ENCODE measurements around the gene PPP2CA. TPM values are rescaled to one million over a fixed set of nuclear protein-coding genes. Genes with fewer than 3 reads are reported as not detected.
A peak's percentile ranks its signal among the peaks of the same experiment; 100 is the strongest.

The PPP2CA gene
- total RNA-seq, 2 donors from 2014 or later, result 45.9 to 194 TPM

GRCh38 chr5:134249469-134250379, 23.9 kb upstream of the PPP2CA start:
- Histone ChIP-seq H3K9me3 (no peaks in the 10 kb centered on the region), H3K36me3 (replicated peaks in 1 of 2; ENCODE audit: insufficient read depth in 1 of 2, low read depth in 2 of 2) (no peaks in the 10 kb centered on the region), H3K27ac (no peak overlapping the region), H3K4me1 (no peaks in the 10 kb centered on the region), H3K4me3 (no peak overlapping the region), H3K27me3 (no peaks in the 10 kb centered on the region)
- no peak for ATAC-seq
- peak in 2 of 4 donors; percentile 5 to 61 for DNase-seq
- 79 to 81% methylated on average over 15 of the region's 15 CpGs for WGBS, 2 donors
- TF ChIP-seq POLR2A (IDR thresholded peaks at IDR 0.05) (no peak), CTCF (IDR thresholded peaks at IDR 0.05) (no peak)
- intact Hi-C loops (cut with DNase I), result no loop called here

DNA sequence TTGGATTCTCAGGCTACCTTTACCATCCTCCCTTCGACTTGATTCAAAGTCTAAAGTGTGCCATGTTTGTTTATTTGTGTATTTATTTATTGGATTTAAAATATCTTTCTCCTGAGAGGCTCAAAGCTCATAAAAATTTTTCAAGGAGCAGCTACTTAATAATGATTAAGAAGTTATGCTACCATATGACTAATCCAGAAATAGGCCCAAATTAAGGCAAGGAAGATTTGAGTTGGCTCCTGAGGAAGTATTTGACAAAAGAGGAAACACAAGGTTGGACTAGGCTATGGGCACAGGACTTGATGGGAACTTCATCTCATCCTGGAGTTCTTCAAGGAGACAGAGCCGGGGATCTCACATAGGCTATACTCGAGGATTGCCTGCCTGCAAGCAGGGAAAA, 22.4 kb upstream of the PPP2CA start:
- no peak overlapping the region for H3K27ac ChIP-seq
- ATAC-seq, result no peak
- no peaks in the 10 kb centered on the region for H3K27me3 ChIP-seq
- H3K4me3 ChIP-seq, result no peak overlapping the region
- H3K9me3 ChIP-seq, result no peaks in the 10 kb centered on the region
- intact Hi-C loops (cut with DNase I), result no loop called here
- H3K36me3 ChIP-seq (replicated peaks in 1 of 2; ENCODE audit: insufficient read depth in 1 of 2, low read depth in 2 of 2), result no peaks in the 10 kb centered on the region
- 68 to 72% methylated on average over 3 of the region's 3 CpGs for WGBS, 2 donors
- no peaks in the 10 kb centered on the region for H3K4me1 ChIP-seq
- no peak for TF ChIP-seq CTCF (IDR thresholded peaks at IDR 0.05)
- no peak for DNase-seq

GRCh38 chr5:134247428-134248224, 21.8 kb upstream of the PPP2CA start:
- no peaks in the 10 kb centered on the region for H3K36me3 ChIP-seq (replicated peaks in 1 of 2; ENCODE audit: insufficient read depth in 1 of 2, low read depth in 2 of 2)

GRCh38 chr5:134246771-134247427, 21.0 kb upstream of the PPP2CA start:
- TF ChIP-seq POLR2A (IDR thresholded peaks at IDR 0.05) (no peak), CTCF (IDR thresholded peaks at IDR 0.05) (no peak)
- Histone ChIP-seq H3K4me1 (no peaks in the 10 kb centered on the region), H3K36me3 (replicated peaks in 1 of 2; ENCODE audit: insufficient read depth in 1 of 2, low read depth in 2 of 2) (no peaks in the 10 kb centered on the region), H3K4me3 (no peak overlapping the region), H3K27ac (no peak overlapping the region), H3K9me3 (no peaks in the 10 kb centered on the region), H3K27me3 (no peaks in the 10 kb centered on the region)
- intact Hi-C loops (cut with DNase I), result no loop called here
- WGBS, 2 donors, result 81 to 85% methylated on average over 5 of the region's 5 CpGs
- DNase-seq (no peak), ATAC-seq (no peak)

More at GRCh38 chr5:134247428-134248224, 21.8 kb upstream of the PPP2CA start:
- Histone ChIP-seq H3K27ac (no peak overlapping the region), H3K27me3 (no peaks in the 10 kb centered on the region), H3K9me3 (no peaks in the 10 kb centered on the region), H3K4me1 (no peaks in the 10 kb centered on the region), H3K4me3 (no peak overlapping the region)
- WGBS, 2 donors, result 73 to 90% methylated on average over 6 of the region's 6 CpGs
- DNase-seq, result no peak
- TF ChIP-seq POLR2A (IDR thresholded peaks at IDR 0.05) (no peak), CTCF (IDR thresholded peaks at IDR 0.05) (no peak)
- ATAC-seq, result no peak
- intact Hi-C loops (cut with DNase I), result no loop called here
